Activated CD8-positive, alpha-beta T cell treated with anti-CD3 and anti-CD28 coated beads, Interleukin-2, amount 10 ng/mL, durations not matched to agents 7 days and 5 days (primary cell): ENCODE data around the gene DNMT3A. TPM values are rescaled to one million over a fixed set of nuclear protein-coding genes. Genes with fewer than 3 reads are reported as not detected.
A peak's percentile ranks its signal among the peaks of the same experiment; 100 is the strongest.

Experiments
- ATAC-seq: fragments of 150-1000 bp; cut with Tn5 transposase; one replicate; pipeline ENCODE4 v1.10.0; 2021; ENCODE audit warnings: moderate library complexity
- CTCF ChIA-PET: fragments of 350-600 bp; sonication (Branson Sonifier 250); formaldehyde crosslinking; loops from one replicate; lab custom pipeline; 2021; ENCODE audit warnings: antibody characterized with exemption; lab: Charles Lee
- POLR2A ChIA-PET: fragments of 350-600 bp; sonication (Branson Sonifier 250); formaldehyde crosslinking; loops from one replicate; lab custom pipeline; 2021; ENCODE audit warnings: antibody characterized with exemption; lab: Charles Lee
- DNase-seq: peaks from one replicate; pipeline ENCODE4 v3.0.0-alpha.2; 2020
- H3K27ac Mint-ChIP-seq: one replicate; pipeline ENCODE4 v1.8.0; 2021; ENCODE audit warnings: mild to moderate bottlenecking, mixed read lengths
- H3K27me3 Mint-ChIP-seq: one replicate; pipeline ENCODE4 v1.8.0; 2021; ENCODE audit warnings: low read depth, mixed read lengths
- H3K36me3 Mint-ChIP-seq: one replicate; pipeline ENCODE4 v1.8.0; 2021; ENCODE audit warnings: low read depth, mixed read lengths
- H3K4me1 Mint-ChIP-seq: one replicate; pipeline ENCODE4 v1.8.0; 2021; ENCODE audit warnings: low read depth, mixed read lengths
- H3K4me3 Mint-ChIP-seq: one replicate; pipeline ENCODE4 v1.8.0; 2021; ENCODE audit warnings: mild to moderate bottlenecking, mixed read lengths
- H3K9me3 Mint-ChIP-seq: one replicate; pipeline ENCODE4 v1.8.0; 2022; ENCODE audit warnings: mixed read lengths; ENCODE audit not compliant: insufficient read depth
- total RNA-seq, 2 experiments: library from RNA; stranded (reverse); gene quantifications; one replicate each; pipeline ENCODE4 v1.2.3, GENCODE V29; 2021

DNMT3A gene
- 10 to 100 TPM; 76.4 to 79.8 TPM for total RNA-seq

DNA sequence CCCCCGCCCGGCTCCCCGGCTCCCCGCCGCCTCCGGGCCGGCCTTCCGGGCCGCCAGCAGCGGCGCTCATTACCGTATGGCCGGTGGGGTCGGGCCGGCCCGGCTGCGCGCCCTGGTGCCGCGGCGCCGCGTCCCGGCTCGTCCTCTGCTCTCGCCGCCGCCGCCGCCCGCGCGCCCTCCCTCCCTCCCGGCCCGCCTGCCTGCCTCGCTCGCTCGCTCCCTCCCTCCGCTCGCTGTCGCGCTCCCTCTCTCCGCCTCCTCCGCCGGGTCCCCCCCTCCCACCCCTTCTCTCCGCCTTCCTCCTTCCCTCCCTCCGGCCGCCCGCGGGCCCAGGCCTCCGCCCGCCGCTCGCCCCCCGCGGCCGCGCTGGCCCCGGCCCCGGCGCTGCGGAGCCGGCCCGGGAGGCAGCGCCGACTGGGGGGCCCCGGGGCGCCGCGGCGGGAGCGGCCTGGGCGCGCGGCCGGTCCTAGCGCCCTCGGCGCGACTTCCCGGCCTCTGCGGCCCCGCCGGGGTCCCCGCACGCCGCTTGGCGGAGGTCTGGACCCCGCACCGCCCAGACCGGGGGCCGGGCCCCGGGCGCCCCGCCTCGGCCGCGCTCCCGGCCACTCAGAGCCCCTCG lies at the start of gene DNMT3A:
TSS of gene DNMT3A (minus strand) at position 173 of the 619 bp plus-strand sequence. CDS start 27,941 bp downstream, outside the sequence.
- CTCF ChIA-PET, result interaction anchor here (0.7 to 1.8 kb wide), 7 partner anchors 8 to 225 kb away, joined by 3 to 25 read pairs (median 4); no protein-coding TSS in a partner anchor

DNA sequence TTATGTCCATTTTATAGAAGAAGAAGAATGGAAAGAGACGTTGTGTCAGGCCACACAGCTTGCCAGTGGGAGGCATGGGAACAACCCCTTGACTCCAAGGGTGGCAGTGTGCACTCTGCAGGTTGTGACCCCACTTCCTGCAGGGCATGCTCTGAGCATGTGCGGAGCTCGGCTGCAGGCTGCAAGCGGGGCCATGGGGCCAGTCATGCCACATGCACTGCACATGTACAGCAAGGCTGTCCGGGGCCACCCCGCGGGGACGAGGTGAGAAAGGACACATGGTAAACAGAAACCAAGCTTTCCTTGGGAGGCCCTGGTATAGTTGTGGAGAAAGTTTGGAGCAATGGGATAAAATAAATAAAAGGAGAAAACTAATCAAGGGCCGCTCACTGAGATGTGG lies 47.4 kb upstream of the DNMT3A start:
- ChIA-PET CTCF (interaction anchor here (1.0 to 5.2 kb wide), 3 partner anchors 12 to 28 kb away, joined by 3 to 24 read pairs (median 5); no protein-coding TSS in a partner anchor), POLR2A (interaction anchor here (0.6 to 0.9 kb wide), 2 partner anchors 15 to 31 kb away, joined by 3 read pairs; no protein-coding TSS in a partner anchor)
- H3K36me3 Mint-ChIP-seq, result peaks cover 19% of the 10 kb centered on the region
- H3K27me3 Mint-ChIP-seq, result no peaks in the 10 kb centered on the region
- no peaks in the 10 kb centered on the region for H3K9me3 Mint-ChIP-seq
- peaks cover 22% of the 10 kb centered on the region for H3K4me1 Mint-ChIP-seq
- ATAC-seq (no peak), DNase-seq (no peak)
- peak overlapping the region; percentile 34 for H3K27ac Mint-ChIP-seq
- H3K4me3 Mint-ChIP-seq, result no peak overlapping the region

More for the DNA sequence above, at the start of gene DNMT3A:
- no peaks in the 10 kb centered on the region for H3K9me3 Mint-ChIP-seq
- POLR2A ChIA-PET, result interaction anchor here (0.9 to 1.7 kb wide), 3 partner anchors 20 to 34 kb away, joined by 4 to 14 read pairs (median 4); no protein-coding TSS in a partner anchor
- peaks cover 33% of the 10 kb centered on the region for H3K4me1 Mint-ChIP-seq
- peak within 1 kb of the TSS; percentile 79 for H3K4me3 Mint-ChIP-seq
- H3K27ac Mint-ChIP-seq, result peak within 1 kb of the TSS; percentile 89
- peaks cover 9% of the 10 kb centered on the region for H3K36me3 Mint-ChIP-seq
- DNase-seq (peak; percentile 72), ATAC-seq (peak; percentile 44)
- no peaks in the 10 kb centered on the region for H3K27me3 Mint-ChIP-seq

DNA sequence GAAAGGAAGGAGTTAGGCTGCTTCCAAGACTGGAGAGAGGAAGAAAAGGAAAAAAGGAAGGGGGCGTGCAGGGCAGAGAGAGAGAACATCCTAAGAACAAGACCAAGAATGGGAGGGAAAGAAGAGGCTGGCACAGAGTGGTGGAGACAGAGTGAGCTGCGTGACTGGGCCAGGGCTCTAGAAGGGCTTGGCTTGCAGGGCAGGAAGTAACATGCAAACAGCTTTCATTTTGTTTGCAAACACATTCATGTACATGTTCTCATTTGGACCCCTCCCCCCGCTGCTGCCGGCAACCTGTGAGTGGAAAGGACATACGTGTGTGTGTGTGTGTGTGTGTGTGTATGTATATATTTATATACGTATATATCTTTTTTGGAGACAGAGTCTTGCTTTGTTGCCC lies 46.8 kb upstream of the DNMT3A start:
- POLR2A ChIA-PET, result interaction anchor here (0.6 to 0.9 kb wide), 2 partner anchors 12 to 15 kb away, joined by 3 read pairs; no protein-coding TSS in a partner anchor

DNA sequence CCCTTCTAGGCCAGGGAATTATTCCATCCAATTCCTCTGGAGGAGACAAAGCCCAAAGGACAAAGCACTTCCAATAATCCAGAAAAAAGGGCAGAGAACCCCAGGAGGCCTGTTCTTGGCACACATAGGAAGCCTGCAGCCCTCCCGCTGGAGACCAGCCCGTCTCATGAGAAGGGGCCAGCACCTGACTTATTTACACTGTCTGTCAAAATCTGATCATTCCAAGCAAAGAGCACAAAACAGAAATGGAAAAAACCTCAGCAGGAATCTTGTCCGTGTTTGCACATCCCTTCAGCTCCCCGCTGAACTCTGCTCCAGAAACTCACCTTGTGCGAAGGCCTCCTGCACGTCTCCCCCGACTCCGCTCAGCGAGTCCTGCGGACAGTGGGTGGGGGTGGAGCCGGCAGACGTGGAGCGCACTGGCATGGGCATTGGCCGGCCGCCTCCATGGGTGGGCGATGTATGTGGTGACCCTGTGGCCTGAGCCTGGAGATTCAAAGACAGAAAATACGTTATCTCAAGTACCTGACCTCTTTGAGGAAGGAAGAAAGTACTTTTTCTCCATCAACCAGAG lies 46.2 kb upstream of the DNMT3A start:
- POLR2A ChIA-PET, result no interaction called here
- ATAC-seq (no peak), DNase-seq (no peak)
- H3K36me3 Mint-ChIP-seq, result peaks cover 15% of the 10 kb centered on the region
- H3K27ac Mint-ChIP-seq, result peak overlapping the region; percentile 31
- no peak overlapping the region for H3K4me3 Mint-ChIP-seq
- no peaks in the 10 kb centered on the region for H3K9me3 Mint-ChIP-seq
- peaks cover 22% of the 10 kb centered on the region for H3K4me1 Mint-ChIP-seq
- CTCF ChIA-PET, result interaction anchor here (0.5 to 5.2 kb wide), 4 partner anchors 11 to 221 kb away, joined by 3 to 24 read pairs (median 3); no protein-coding TSS in a partner anchor
- no peaks in the 10 kb centered on the region for H3K27me3 Mint-ChIP-seq

More for the DNA sequence above, 46.8 kb upstream of the DNMT3A start:
- H3K36me3 Mint-ChIP-seq, result peaks cover 15% of the 10 kb centered on the region
- peak; percentile 45 for DNase-seq
- no peaks in the 10 kb centered on the region for H3K9me3 Mint-ChIP-seq
- H3K27me3 Mint-ChIP-seq, result no peaks in the 10 kb centered on the region
- peak overlapping the region; percentile 31 for H3K27ac Mint-ChIP-seq
- CTCF ChIA-PET, result interaction anchor here (0.5 to 5.2 kb wide), 4 partner anchors 12 to 220 kb away, joined by 3 to 24 read pairs (median 3); no protein-coding TSS in a partner anchor
- peaks cover 22% of the 10 kb centered on the region for H3K4me1 Mint-ChIP-seq
- peak; percentile 71 for ATAC-seq
- no peak overlapping the region for H3K4me3 Mint-ChIP-seq

DNA sequence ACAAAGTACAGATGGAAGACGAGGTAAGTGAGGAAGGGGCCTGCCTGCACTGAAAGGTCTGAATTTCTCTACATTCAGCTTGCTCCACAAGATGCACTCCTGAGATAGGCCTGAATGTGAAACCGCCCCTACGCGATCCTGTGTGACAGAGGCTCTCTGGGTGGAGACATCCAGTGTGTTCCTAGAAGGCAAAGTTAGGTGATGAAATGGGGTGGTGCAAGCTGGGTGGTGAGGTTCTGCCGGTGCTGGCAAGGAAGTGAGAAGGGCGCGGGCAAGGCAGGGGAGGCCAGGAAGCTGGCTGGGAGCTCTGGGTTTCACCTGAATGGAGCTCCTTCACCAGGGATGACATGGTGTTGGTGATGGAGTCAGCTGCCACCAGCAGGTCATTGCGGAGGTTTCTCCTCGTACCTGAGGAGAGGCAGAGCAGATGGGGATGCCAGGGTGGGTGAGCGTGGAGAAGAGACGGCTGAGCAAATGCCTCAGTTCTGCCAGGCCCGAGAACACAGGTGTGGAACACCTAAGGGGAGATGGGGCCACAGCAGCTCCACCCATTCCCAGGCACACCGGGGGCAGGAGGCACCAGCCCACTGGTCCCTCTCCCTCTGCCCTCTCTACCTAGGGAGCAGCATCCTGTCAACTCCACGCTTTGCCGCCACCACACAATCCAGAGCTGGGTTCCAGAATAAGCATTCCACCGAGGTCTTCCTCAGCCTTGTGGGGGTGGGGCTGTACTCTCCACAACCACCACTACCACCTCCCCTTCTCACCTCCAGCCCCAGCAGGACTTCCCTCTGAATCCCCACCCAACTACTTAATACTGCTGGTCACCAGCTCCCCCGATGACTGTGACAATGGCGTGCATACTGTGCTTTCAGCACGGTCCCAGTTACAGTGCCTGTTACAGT lies 45.5 kb upstream of the DNMT3A start:
- Mint-ChIP-seq H3K4me1 (peaks cover 22% of the 10 kb centered on the region), H3K36me3 (peaks cover 15% of the 10 kb centered on the region), H3K9me3 (no peaks in the 10 kb centered on the region), H3K27ac (peak overlapping the region; percentile 24), H3K4me3 (no peak overlapping the region), H3K27me3 (no peaks in the 10 kb centered on the region)
- ChIA-PET CTCF (interaction anchor here (1.5 to 5.2 kb wide), 2 partner anchors 10 to 25 kb away, joined by 8 to 24 read pairs; no protein-coding TSS in a partner anchor), POLR2A (interaction anchor here (2.5 kb wide), 1 partner anchor 9 kb away, joined by 8 read pairs; no protein-coding TSS in a partner anchor)
- no peak for DNase-seq
- ATAC-seq, result no peak

DNA sequence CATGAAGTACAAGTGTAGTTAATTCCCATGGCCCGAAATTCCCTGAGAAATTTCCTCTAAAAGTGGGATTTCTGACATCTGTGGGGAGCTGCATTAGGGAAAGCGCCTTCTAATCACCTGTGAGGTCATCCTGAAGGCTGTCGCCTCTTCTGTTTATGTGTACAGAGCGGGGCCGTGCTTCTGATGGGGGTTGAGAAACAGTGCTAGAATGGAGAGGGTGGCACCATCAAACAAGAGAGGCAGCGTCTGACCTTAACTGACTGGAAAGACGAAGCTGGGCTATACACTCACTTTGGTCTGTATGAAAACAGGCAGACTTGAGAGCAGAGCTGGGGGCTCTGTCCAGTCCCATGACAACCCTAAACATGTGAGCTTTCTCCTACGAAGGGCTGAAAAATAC lies 44.2 kb upstream of the DNMT3A start:
- Mint-ChIP-seq H3K27ac (no peak overlapping the region), H3K9me3 (no peaks in the 10 kb centered on the region), H3K27me3 (no peaks in the 10 kb centered on the region), H3K4me3 (no peak overlapping the region), H3K4me1 (peaks cover 20% of the 10 kb centered on the region), H3K36me3 (peaks cover 14% of the 10 kb centered on the region)
- CTCF ChIA-PET, result interaction anchor here (1.0 to 5.2 kb wide), 3 partner anchors 9 to 67 kb away, joined by 4 to 24 read pairs (median 8); no protein-coding TSS in a partner anchor
- DNase-seq (no peak), ATAC-seq (no peak)
- POLR2A ChIA-PET, result interaction anchor here (2.5 kb wide), 1 partner anchor 8 kb away, joined by 8 read pairs; no protein-coding TSS in a partner anchor

DNA sequence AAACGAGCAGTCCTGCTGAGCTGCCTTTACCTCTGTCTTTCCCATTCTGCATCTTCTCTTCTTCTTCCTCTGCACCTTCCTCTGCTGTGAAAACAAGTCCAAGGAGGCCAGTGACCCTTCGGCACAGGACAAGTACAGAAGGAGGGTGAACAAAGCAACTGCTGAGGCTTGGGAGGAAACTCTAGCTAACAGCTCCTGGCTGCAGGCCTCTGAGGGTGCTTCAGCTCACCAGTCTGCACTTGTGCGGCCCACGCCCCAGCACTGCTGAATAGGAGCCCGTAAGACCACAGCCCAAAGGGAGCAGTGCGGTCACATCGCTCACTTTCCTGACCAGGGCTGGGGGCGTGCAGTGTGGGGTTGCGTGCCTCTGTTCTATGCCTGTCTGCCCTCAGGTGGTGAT lies 42.1 kb upstream of the DNMT3A start:
- CTCF ChIA-PET, result interaction anchor here (0.7 to 1.7 kb wide), 3 partner anchors 18 to 107 kb away, joined by 3 to 5 read pairs (median 3); no protein-coding TSS in a partner anchor
- DNase-seq (no peak), ATAC-seq (no peak)
- H3K4me3 Mint-ChIP-seq, result no peak overlapping the region
- no peak overlapping the region for H3K27ac Mint-ChIP-seq
- H3K4me1 Mint-ChIP-seq, result peaks cover 32% of the 10 kb centered on the region
- POLR2A ChIA-PET, result no interaction called here
- H3K9me3 Mint-ChIP-seq, result no peaks in the 10 kb centered on the region
- H3K36me3 Mint-ChIP-seq, result peaks cover 13% of the 10 kb centered on the region
- H3K27me3 Mint-ChIP-seq, result no peaks in the 10 kb centered on the region

DNA sequence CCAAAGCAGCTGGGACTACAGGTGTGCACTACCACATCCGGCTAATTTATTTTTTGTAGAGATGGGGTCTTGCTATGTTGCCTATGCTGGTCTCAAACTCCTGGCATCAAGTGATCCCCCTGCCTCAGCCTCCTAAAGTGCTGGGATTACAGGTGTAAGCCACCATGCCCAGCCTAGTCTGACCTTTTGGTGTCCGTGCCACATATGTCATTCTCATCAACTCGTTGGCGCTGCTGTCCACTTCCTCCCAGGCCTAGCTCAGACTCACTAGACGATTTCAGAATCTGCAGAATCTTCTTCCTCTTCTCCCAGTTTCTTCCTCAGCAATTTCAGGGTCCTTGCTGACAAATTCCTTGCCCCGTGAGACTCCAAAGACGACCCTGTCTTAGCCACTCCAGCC lies 39.8 kb upstream of the DNMT3A start:
- Mint-ChIP-seq H3K9me3 (no peaks in the 10 kb centered on the region), H3K27me3 (no peaks in the 10 kb centered on the region), H3K36me3 (peaks cover 6% of the 10 kb centered on the region), H3K27ac (no peak overlapping the region), H3K4me3 (no peak overlapping the region), H3K4me1 (peaks cover 35% of the 10 kb centered on the region)
- ChIA-PET POLR2A (no interaction called here), CTCF (interaction anchor here (0.7 kb wide), 1 partner anchor 19 kb away, joined by 3 read pairs; no protein-coding TSS in a partner anchor)
- DNase-seq (no peak), ATAC-seq (no peak)

DNA sequence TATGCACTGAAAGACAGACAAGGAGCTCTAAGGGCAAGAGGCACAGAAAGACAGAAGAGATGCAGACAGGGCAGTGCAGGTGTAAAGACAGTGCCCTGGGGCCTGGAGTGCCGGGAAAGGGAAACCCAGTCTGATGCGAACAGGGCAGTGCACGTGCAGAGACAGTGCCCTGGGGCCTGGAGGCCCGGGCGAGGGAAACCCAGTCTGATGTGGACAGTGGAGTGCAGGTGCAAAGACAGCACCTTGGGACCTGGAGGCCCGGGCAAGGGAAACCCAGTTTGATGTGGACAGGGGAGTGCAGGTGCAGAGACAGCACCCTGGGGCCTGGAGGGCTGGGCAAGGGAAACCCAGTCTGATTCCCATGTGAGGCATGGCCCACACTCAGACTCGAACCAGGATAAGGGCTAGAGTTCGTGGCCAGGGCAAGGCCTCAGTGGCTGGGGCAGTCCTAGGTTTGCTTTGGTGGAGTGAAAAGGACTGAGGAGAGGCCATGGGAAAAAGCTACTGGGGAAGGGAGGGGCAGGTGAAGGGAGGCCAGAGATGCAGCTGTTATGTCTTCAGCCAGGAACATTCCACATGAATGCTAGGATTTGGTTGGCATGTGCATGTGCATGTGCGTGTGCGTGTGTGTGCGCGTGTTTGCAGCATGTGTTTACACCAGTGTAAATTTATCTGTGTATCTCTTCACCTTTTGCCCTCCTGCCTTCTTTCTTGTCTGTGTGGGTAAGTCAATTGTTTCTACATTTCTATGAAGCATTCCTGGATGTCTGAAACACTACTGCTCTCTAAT lies 39.1 kb upstream of the DNMT3A start:
- CTCF ChIA-PET, result interaction anchor here (1.0 to 1.6 kb wide), 3 partner anchors 9 to 22 kb away, joined by 3 to 5 read pairs (median 4); no protein-coding TSS in a partner anchor
- Mint-ChIP-seq H3K27ac (no peak overlapping the region), H3K4me3 (no peak overlapping the region), H3K4me1 (peaks cover 40% of the 10 kb centered on the region), H3K27me3 (no peaks in the 10 kb centered on the region), H3K36me3 (peaks cover 6% of the 10 kb centered on the region), H3K9me3 (no peaks in the 10 kb centered on the region)
- ATAC-seq (no peak), DNase-seq (no peak)
- POLR2A ChIA-PET, result no interaction called here

DNA sequence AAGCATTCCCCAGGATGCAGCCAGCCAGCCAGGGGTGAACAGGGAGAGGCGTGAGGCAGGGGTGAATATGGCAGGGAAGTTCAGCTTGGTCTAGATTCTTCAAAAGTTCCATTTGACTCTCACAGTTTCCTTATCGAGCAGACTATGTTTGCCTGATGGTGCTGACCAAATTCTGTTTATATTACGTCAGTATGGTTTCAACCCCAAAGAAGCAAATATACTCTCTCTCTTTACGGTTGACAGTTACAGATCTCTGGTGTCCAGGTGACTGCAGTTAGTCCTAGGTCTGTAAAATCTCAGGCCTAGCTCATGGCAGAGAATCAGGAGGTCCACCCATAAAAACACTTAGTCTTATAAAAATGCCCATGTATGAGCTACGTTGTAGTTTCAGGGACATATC lies 38.3 kb upstream of the DNMT3A start:
- DNase-seq, result no peak
- Mint-ChIP-seq H3K27me3 (no peaks in the 10 kb centered on the region), H3K9me3 (no peaks in the 10 kb centered on the region), H3K27ac (no peak overlapping the region), H3K36me3 (peaks cover 6% of the 10 kb centered on the region), H3K4me3 (no peak overlapping the region), H3K4me1 (peaks cover 40% of the 10 kb centered on the region)
- no peak for ATAC-seq
- ChIA-PET CTCF (interaction anchor here (1.0 to 1.6 kb wide), 3 partner anchors 8 to 23 kb away, joined by 3 to 5 read pairs (median 4); no protein-coding TSS in a partner anchor), POLR2A (no interaction called here)
